Measurements from ENCODE around the gene MED9. TPM values are rescaled to one million over a fixed set of nuclear protein-coding genes. Genes with fewer than 3 reads are reported as not detected.

The MED9 gene
- total RNA-seq, 1 experiment from 2014 or later, result 28.3 TPM

GRCh38 chr17:17515934-17516930 lies 39.4 kb downstream of the MED9 start:
- H2AFZ ChIP-seq (ENCODE audit: low read length), result no peak overlapping the region
- POLR2A ChIA-PET (ENCODE audit: unreplicated experiment), result no interaction called here
- peaks cover 8% of the 10 kb centered on the region; the same call in 1 of the 2 replicates for H4K20me1 ChIP-seq (ENCODE audit: low read length)

GRCh38 chr17:17516941-17517720 lies 40.3 kb downstream of the MED9 start:
- no peak overlapping the region for H3K9ac ChIP-seq (ENCODE audit: low read length)
- H3F3A ChIP-seq (ENCODE audit: low read length, unreplicated experiment), result no peaks in the 10 kb centered on the region
- no peaks in the 10 kb centered on the region for H3K9me2 ChIP-seq (replicated peaks; ENCODE audit: low read length)
- H3K9me3 ChIP-seq (ENCODE audit: low read length), result no peaks in the 10 kb centered on the region
- intact Hi-C loops (cut with micrococcal nuclease), result no loop called here
- H3K4me1 ChIP-seq (ENCODE audit: insufficient read depth, low read length), result peaks cover 9% of the 10 kb centered on the region
- H3K4me3 ChIP-seq (ENCODE audit: low read length), result no peak overlapping the region
- H2AFZ ChIP-seq (ENCODE audit: low read length), result no peak overlapping the region
- no peak overlapping the region for H3K4me2 ChIP-seq (ENCODE audit: low read length)
- no peaks in the 10 kb centered on the region for H3K27me3 ChIP-seq (ENCODE audit: low read length)
- CTCF ChIA-PET, result no interaction called here
- no peaks in the 10 kb centered on the region for H3K79me2 ChIP-seq (ENCODE audit: low read length)
- TF ChIP-seq CTCF (conservative IDR thresholded peaks at IDR 0.05; ENCODE audit: low read depth, low read length) (no peak), EZH2phosphoT487 (IDR thresholded peaks at IDR 0.05; ENCODE audit: borderline replicate concordance, low read length) (no peak), EZH2 (IDR thresholded peaks at IDR 0.05; ENCODE audit: low read length, unreplicated experiment) (no peak)
- DNase-seq (no peak), ATAC-seq (no peak)
- POLR2A ChIA-PET (ENCODE audit: unreplicated experiment), result no interaction called here
- no peaks in the 10 kb centered on the region for H3K36me3 ChIP-seq (ENCODE audit: low read depth, low read length)
- H3K27ac ChIP-seq (ENCODE audit: low read length), result no peak overlapping the region
- H4K20me1 ChIP-seq (ENCODE audit: low read length), result peaks cover 7% of the 10 kb centered on the region; the same call in 1 of the 2 replicates
- BruUV-seq (replicated peaks), result no TSS peak

More at GRCh38 chr17:17515934-17516930, 39.4 kb downstream of the MED9 start:
- Histone ChIP-seq H3K36me3 (ENCODE audit: low read depth, low read length) (no peaks in the 10 kb centered on the region), H3K4me2 (ENCODE audit: low read length) (no peak overlapping the region), H3K4me3 (ENCODE audit: low read length) (no peak overlapping the region), H3K27me3 (ENCODE audit: low read length) (no peaks in the 10 kb centered on the region), H3K79me2 (ENCODE audit: low read length) (no peaks in the 10 kb centered on the region), H3K27ac (ENCODE audit: low read length) (no peak overlapping the region), H3K9me2 (replicated peaks; ENCODE audit: low read length) (no peaks in the 10 kb centered on the region), H3K9me3 (ENCODE audit: low read length) (no peaks in the 10 kb centered on the region), H3F3A (ENCODE audit: low read length, unreplicated experiment) (no peaks in the 10 kb centered on the region), H3K9ac (ENCODE audit: low read length) (no peak overlapping the region), H3K4me1 (ENCODE audit: insufficient read depth, low read length) (peaks cover 17% of the 10 kb centered on the region)
- BruUV-seq (replicated peaks), result no TSS peak
- no peak for TF ChIP-seq EZH2phosphoT487 (IDR thresholded peaks at IDR 0.05; ENCODE audit: borderline replicate concordance, low read length)
- no peak for TF ChIP-seq CTCF (conservative IDR thresholded peaks at IDR 0.05; ENCODE audit: low read depth, low read length)
- no peak for TF ChIP-seq EZH2 (IDR thresholded peaks at IDR 0.05; ENCODE audit: low read length, unreplicated experiment)
- DNase-seq (peak; percentile 57), ATAC-seq (peak; percentile 9; the same call in 1 of the 2 replicates)
- intact Hi-C loops (cut with micrococcal nuclease), result no loop called here
- CTCF ChIA-PET, result no interaction called here

All from PC-3 (cell line).